K562 (cell line): Measurements from ENCODE around the gene POLR2H. TPM values are rescaled to one million over a fixed set of nuclear protein-coding genes. Genes with fewer than 3 reads are reported as not detected.

Experiments used
- ATAC-seq: fragments of 200-7000 bp; cut with Tn5 transposase; 3 replicates; pipeline ENCODE4 v1.9.1; 2020; ENCODE audit warnings: moderate library complexity
- BruUV-seq: library from RNA; stranded (reverse); fragments of 400-500 nt; replicated peaks from 2 replicates; lab custom pipeline; 2021; lab: Mats Ljungman, UMichigan
- CTCF ChIA-PET: fragments of 300-600 bp; formaldehyde crosslinking; extraction: SDS; loops from one replicate; lab custom pipeline; 2021; ENCODE audit warnings: low intra/inter-chr PET ratio; lab: Yijun Ruan, JAX
- POLR2A ChIA-PET: fragments of 300-600, 350-650 bp; sonication (Branson Sonifier 250); formaldehyde crosslinking; extraction: SDS; loops from one replicate; lab custom pipeline; 2021; ENCODE audit warnings: antibody characterized with exemption, inconsistent platforms; lab: Yijun Ruan, JAX
- DNase-seq, 4 experiments: peaks; one replicate each; pipeline versions ENCODE4 v3.0.0 to v3.0.0-alpha.2; 2011 to 2018; ENCODE audit warnings: low spot score in 3 of 4, mixed read lengths in 3 of 4; ENCODE audit errors: extremely low read depth in 1 of 4
- FAIRE-seq: peaks from 2 replicates; lab custom pipeline; 2011; peaks lifted over from hg19 to GRCh38; lab: Jason Lieb, UNC
- H2AFZ ChIP-seq: 2 replicates; pipeline ENCODE4 v1.6.0; 2011; ENCODE audit warnings: low read depth, low read length, control low read depth, inconsistent platforms
- H3K27ac ChIP-seq: fragments of 200-600 bp; 3 replicates; pipeline ENCODE4 v1.8.0; 2011; ENCODE audit warnings: low read depth, mild to moderate bottlenecking, control low read depth, inconsistent platforms, low read length, moderate library complexity, mixed read lengths; ENCODE audit errors: extremely low read depth
- H3K27me3 ChIP-seq, 2 experiments: fragments of 300-600 bp in 1 of 2; 2 replicates in 1 of 2; 3 replicates in 1 of 2; pipeline versions ENCODE4 v1.6.0 to v1.8.0; 2011; ENCODE audit warnings: inconsistent platforms in 2 of 2, low read length in 2 of 2, mild to moderate bottlenecking in 1 of 2, mixed read lengths in 1 of 2, moderate library complexity in 1 of 2; ENCODE audit not compliant: control insufficient read depth in 2 of 2, insufficient read depth in 2 of 2
- H3K36me3 ChIP-seq: fragments of 300-600 bp; 3 replicates; pipeline ENCODE4 v1.8.0; 2011; ENCODE audit warnings: mild to moderate bottlenecking, low read length, inconsistent platforms; ENCODE audit not compliant: control insufficient read depth, insufficient read depth
- H3K4me1 ChIP-seq, 2 experiments: fragments of 200-600 bp in 1 of 2; replicated peaks in 1 of 2; 2 replicates in 1 of 2; 3 replicates in 1 of 2; pipeline versions ENCODE4 v1.5.1 to v1.8.0; 2011; ENCODE audit warnings: inconsistent platforms in 2 of 2, low read length in 2 of 2, mild to moderate bottlenecking in 1 of 2, mixed read lengths in 1 of 2, moderate library complexity in 1 of 2; ENCODE audit not compliant: control insufficient read depth in 2 of 2, insufficient read depth in 2 of 2
- H3K4me2 ChIP-seq: 2 replicates; pipeline ENCODE4 v1.6.1; 2011; ENCODE audit warnings: low read length, control low read depth, inconsistent platforms, mixed read lengths; ENCODE audit not compliant: insufficient read depth
- H3K4me3 ChIP-seq: fragments of 200-600 bp; sonication (generic), shearing (Covaris generic); 2 replicates; pipeline ENCODE4 v1.5.1; 2016; ENCODE audit warnings: control low read depth, inconsistent platforms
- H3K79me2 ChIP-seq: fragments of 200-600 bp; 3 replicates; pipeline ENCODE4 v1.8.0; 2011; ENCODE audit warnings: low read length, inconsistent platforms; ENCODE audit not compliant: control insufficient read depth, insufficient read depth
- H3K9ac ChIP-seq, 2 experiments: 2 replicates each; pipeline versions ENCODE4 v1.6.0 to v1.6.1; 2011; ENCODE audit warnings: low read depth in 2 of 2, low read length in 2 of 2, control low read depth in 1 of 2, inconsistent platforms in 1 of 2, mild to moderate bottlenecking in 1 of 2, mixed read lengths in 1 of 2; ENCODE audit not compliant: insufficient read depth in 1 of 2
- H3K9me1 ChIP-seq: one replicate; pipeline ENCODE4 v1.6.0; 2011; ENCODE audit warnings: inconsistent platforms, mild to moderate bottlenecking, low read length, moderate library complexity; ENCODE audit not compliant: control insufficient read depth, insufficient read depth
- H3K9me3 ChIP-seq: replicated peaks from 2 replicates; pipeline ENCODE4 v1.5.1; 2011; ENCODE audit warnings: low read depth, low read length, inconsistent platforms; ENCODE audit not compliant: control insufficient read depth, insufficient read depth
- H4K20me1 ChIP-seq: replicated peaks from 2 replicates; pipeline ENCODE4 v1.6.1; 2011; ENCODE audit warnings: low read length, inconsistent platforms, mixed read lengths; ENCODE audit not compliant: control insufficient read depth, insufficient read depth
- CHAMP1 ChIP-seq: fragments of 450-650 bp; IDR thresholded peaks from 2 replicates; pipeline ENCODE4 v1.6.1; 2016; ENCODE audit warnings: mild to moderate bottlenecking
- E2F3 ChIP-seq: fragments of 250-450 bp; sonication (Bioruptor Pico); IDR thresholded peaks from 2 replicates; pipeline ENCODE4 v1.4.0; 2020; ENCODE audit warnings: mild to moderate bottlenecking
- HDAC1 ChIP-seq, 2 experiments: fragments of 450-650 bp; IDR thresholded peaks; 2 replicates each; pipeline ENCODE4 v1.6.1; 2016 to 2017; ENCODE audit warnings: inconsistent platforms in 1 of 2, mild to moderate bottlenecking in 1 of 2, moderate library complexity in 1 of 2
- KDM1A ChIP-seq, 2 experiments: fragments of 450-650 bp; IDR thresholded peaks; 2 replicates each; pipeline ENCODE4 v1.6.1; 2016; ENCODE audit warnings: mild to moderate bottlenecking in 2 of 2
- POLR2B ChIP-seq: fragments of 450-650 bp; IDR thresholded peaks from 2 replicates; pipeline ENCODE4 v1.6.1; 2018; ENCODE audit warnings: low read depth; ENCODE audit not compliant: partially characterized antibody
- PRDM10 ChIP-seq: fragments of 450-650 bp; IDR thresholded peaks from 2 replicates; pipeline ENCODE4 v1.6.1; 2018; ENCODE audit not compliant: partially characterized antibody
- SNRNP70 ChIP-seq: fragments of 200-400 bp; formaldehyde crosslinking; optimal IDR thresholded peaks from 2 replicates; pipeline ENCODE3; 2017; ENCODE audit warnings: low read depth, low read length
- ZNF518B ChIP-seq: fragments of 250-450 bp; sonication (Bioruptor Pico); IDR thresholded peaks from 2 replicates; pipeline ENCODE4 v1.5.0; 2021; ENCODE audit warnings: mild to moderate bottlenecking, moderate library complexity
- WGBS: fragments of 100-300 bp; shearing (Covaris generic); methylation state at CpG from one replicate; pipeline ENCODE4 v1.1.6; 2016; ENCODE audit warnings: low coverage, mixed read lengths; ENCODE audit not compliant: insufficient coverage; ENCODE audit errors: missing lambda C conversion rate; 5-methylcytosine and 5-hydroxymethylcytosine counted together
- in situ Hi-C: fragments of 300-500 bp; cut with MboI; formaldehyde crosslinking; loops from 4 replicates; pipeline ENCODE4 v1.15.0; 2018; ENCODE audit warnings: inconsistent platforms, mixed read lengths
- intact Hi-C: fragments of 100-400 bp; cut with micrococcal nuclease; formaldehyde crosslinking; loops from 2 replicates; pipeline ENCODE4 v1.14.2; 2022
- polyA plus RNA-seq, 8 experiments: library from polyadenylated mRNA; depleted of rRNA in 4 of 8; stranded (reverse) in 5 of 8; unstranded in 3 of 8; fragments of >200 nt; fragmentation: Nextera tagmentation in 2 of 8; fragmentation: Illumina TruSeq in 1 of 8; extraction: Ambion mirVana in 2 of 8; extraction: Trizol in 1 of 8; gene quantifications; 2 replicates each; pipeline versions ENCODE4 v1.2.1 to v1.2.3, GENCODE V29; 2011 to 2014; ENCODE audit warnings: inconsistent platforms in 1 of 8, missing spikeins in 1 of 8
- total RNA-seq, 7 experiments: library from RNA; depleted of rRNA in 6 of 7; stranded (reverse); fragments of >200 nt in 6 of 7; fragmentation: Illumina TruSeq in 2 of 7; extraction: Trizol in 2 of 7; gene quantifications; 2 replicates each; pipeline versions ENCODE4 v1.2.1 to v1.2.3, GENCODE V29; 2011 to 2021; ENCODE audit warnings: low replicate concordance in 1 of 7

Gene POLR2H
- total and polyA plus RNA-seq, 9 of the 15 experiments (the other 6 are each of a cell fraction or from before 2014, with no cell fraction given) = 128 to 512 (median 220) TPM

DNA sequence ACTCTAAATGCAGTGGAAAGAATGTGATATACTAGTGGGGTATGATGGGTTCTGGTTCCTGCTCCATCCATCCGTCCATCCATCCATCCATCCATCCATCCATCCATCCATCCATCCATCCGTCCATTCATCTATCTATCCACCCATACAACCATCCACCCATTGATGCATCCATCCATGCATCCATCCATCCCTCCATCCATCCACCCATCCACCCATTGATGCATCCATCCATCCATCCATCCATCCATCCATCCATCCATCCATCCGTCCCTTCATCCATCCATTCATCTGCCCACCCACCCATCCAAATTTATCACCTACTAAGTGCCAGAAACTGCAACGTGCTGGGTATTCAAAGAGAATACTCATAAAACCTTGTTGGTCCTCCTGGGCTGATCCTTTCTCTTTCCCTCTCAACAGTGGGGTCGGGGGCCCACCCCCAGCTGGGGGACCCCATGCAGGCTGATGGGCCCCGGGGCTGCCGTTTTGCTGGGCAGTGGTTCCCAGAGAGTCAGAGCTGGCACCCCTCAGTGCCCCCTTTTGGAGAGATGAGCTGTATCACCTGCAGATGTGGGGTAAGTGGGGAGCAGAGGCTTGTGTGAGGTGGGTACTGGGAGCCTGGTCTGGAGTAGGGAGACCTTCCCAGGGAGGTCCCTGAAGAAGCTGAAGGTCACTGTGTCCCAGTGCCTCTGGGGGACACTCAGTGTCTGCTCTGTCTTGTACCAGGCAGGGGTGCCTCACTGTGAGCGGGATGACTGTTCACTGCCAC is 26.8 kb downstream of the POLR2H start:
- Histone ChIP-seq H4K20me1 (peaks cover 5% of the 10 kb centered on the region), H3K27me3 (peaks cover 18 to 74% of the 10 kb centered on the region in 2 experiments; a peak in 4 of 5 replicates), H3K9me3 (no peaks in the 10 kb centered on the region), H3K36me3 (no peaks in the 10 kb centered on the region), H3K4me3 (no peak overlapping the region), H3K4me2 (no peak overlapping the region), H3K9me1 (no peaks in the 10 kb centered on the region), H3K79me2 (no peaks in the 10 kb centered on the region), H3K27ac (no peak overlapping the region), H3K9ac (0 out of 4 replicates have a peak overlapping the region, but pooled peaks of 1 of the 2 experiments have one; percentile 66), H2AFZ (no peak overlapping the region), H3K4me1 (peaks cover 0 to 11% of the 10 kb centered on the region in 2 experiments; a peak in 1 of 5 replicates)
- DNase-seq = no peak
- no TSS peak for BruUV-seq
- WGBS = 1% methylated on average over 8 of the region's 8 CpGs
- intact Hi-C loops = loop anchor here (10.0 kb wide), 1 partner anchor 326 kb away; the partner anchor contains the start of gene MAGEF1
- CTCF ChIA-PET = no interaction called here
- in situ Hi-C loops = no loop called here
- POLR2A ChIA-PET = interaction anchor here (0.6 to 0.9 kb wide), 4 partner anchors 17 to 777 kb away, joined by 3 to 4 read pairs (median 3); no protein-coding TSS in a partner anchor
- TF ChIP-seq POLR2B = no peak
- TF ChIP-seq CHAMP1 = no peak
- TF ChIP-seq E2F3 (CRISPR knock-in tag) = no peak
- TF ChIP-seq KDM1A (IDR thresholded peaks at IDR 0.05) = peak in 1 of 2 experiments; percentile 38; a peak in 2 of 4 replicates
- no peak for TF ChIP-seq PRDM10
- TF ChIP-seq SNRNP70 = no peak
- no peak for TF ChIP-seq ZNF518B
- TF ChIP-seq HDAC1 (IDR thresholded peaks at IDR 0.05) = no peak
- FAIRE-seq = no peak
- ATAC-seq = no peak
